HepG2 (cell line): ENCODE measurements around the gene ITCH. TPM values are rescaled to one million over a fixed set of nuclear protein-coding genes. Genes with fewer than 3 reads are reported as not detected.

Experiments used
- ATAC-seq: fragments of 200-7000 bp; cut with Tn5 transposase; 3 replicates; pipeline ENCODE4 v1.9.1; 2020; ENCODE audit warnings: mild to moderate bottlenecking, moderate library complexity
- BruUV-seq: library from RNA; stranded (reverse); fragments of 400-500 nt; replicated peaks from 2 replicates; lab custom pipeline; 2021; lab: Mats Ljungman, UMichigan
- CTCF ChIA-PET: fragments of 300-600 bp; formaldehyde crosslinking; extraction: SDS; loops from one replicate; lab custom pipeline; 2021; ENCODE audit warnings: low total read pairs, inconsistent platforms, low intra/inter-chr PET ratio; lab: Yijun Ruan, JAX
- POLR2A ChIA-PET: fragments of 350-600 bp; sonication (Branson Sonifier 250); formaldehyde crosslinking; loops from one replicate; lab custom pipeline; 2020; ENCODE audit warnings: antibody characterized with exemption, inconsistent platforms; lab: Yijun Ruan, JAX
- DNase-seq: peaks from one replicate; pipeline ENCODE4 v3.0.0-alpha.2; 2015; ENCODE audit warnings: low spot score
- FAIRE-seq: peaks from 3 replicates; lab custom pipeline; 2011; peaks lifted over from hg19 to GRCh38; lab: Jason Lieb, UNC
- H2AFZ ChIP-seq: one replicate; pipeline ENCODE4 v1.6.1; 2011; ENCODE audit warnings: low read length, inconsistent platforms
- H3K27ac ChIP-seq: fragments of 300-600 bp; 3 replicates; pipeline ENCODE4 v1.8.0; 2011; ENCODE audit warnings: mixed run types, mild to moderate bottlenecking, mixed read lengths, low read length, inconsistent platforms; ENCODE audit not compliant: insufficient read depth; ENCODE audit errors: extremely low read length
- H3K27me3 ChIP-seq, 2 experiments: fragments of 200-600 bp in 1 of 2; 2 replicates in 1 of 2; 3 replicates in 1 of 2; pipeline versions ENCODE4 v1.6.0 to v1.8.0; 2011; ENCODE audit warnings: low read length in 2 of 2, mild to moderate bottlenecking in 2 of 2, moderate library complexity in 2 of 2, inconsistent platforms in 1 of 2; ENCODE audit not compliant: insufficient read depth in 2 of 2, control insufficient read depth in 1 of 2
- H3K36me3 ChIP-seq, 2 experiments: fragments of 200-600 bp in 1 of 2; replicated peaks in 1 of 2; 2 replicates in 1 of 2; 3 replicates in 1 of 2; pipeline versions ENCODE4 v1.5.1 to v1.8.0; 2011; ENCODE audit warnings: low read length in 2 of 2, inconsistent platforms in 1 of 2; ENCODE audit not compliant: insufficient read depth in 2 of 2, control insufficient read depth in 1 of 2
- H3K4me1 ChIP-seq: 2 replicates; pipeline ENCODE4 v1.5.1; 2012; ENCODE audit warnings: low read length, inconsistent platforms; ENCODE audit not compliant: insufficient read depth
- H3K4me2 ChIP-seq: 2 replicates; pipeline ENCODE4 v1.6.0; 2011; ENCODE audit warnings: low read depth, low read length, inconsistent platforms
- H3K4me3 ChIP-seq, 3 experiments: fragments of 200-600 bp in 1 of 3; sonication (generic), shearing (Covaris generic) in 1 of 3; replicated peaks in 1 of 3; 2 replicates each; pipeline ENCODE4 v1.5.1; 2011 to 2016; ENCODE audit warnings: low read length in 3 of 3, inconsistent platforms in 2 of 3, low read depth in 2 of 3, mild to moderate bottlenecking in 2 of 3, control low read depth in 1 of 3, mixed read lengths in 1 of 3; ENCODE audit not compliant: insufficient read depth in 1 of 3
- H3K79me2 ChIP-seq: one replicate; pipeline ENCODE4 v1.6.1; 2011; ENCODE audit warnings: low read length, inconsistent platforms; ENCODE audit not compliant: insufficient read depth
- H3K9ac ChIP-seq: 2 replicates; pipeline ENCODE4 v1.6.0; 2011; ENCODE audit warnings: mild to moderate bottlenecking, low read depth, low read length, inconsistent platforms; ENCODE audit not compliant: insufficient read depth
- H3K9me3 ChIP-seq: 2 replicates; pipeline ENCODE4 v1.5.1; 2012; ENCODE audit warnings: mild to moderate bottlenecking, low read length
- H4K20me1 ChIP-seq: 2 replicates; pipeline ENCODE4 v1.6.0; 2011; ENCODE audit warnings: inconsistent platforms, mild to moderate bottlenecking, low read length, moderate library complexity; ENCODE audit not compliant: insufficient read depth
- EP300 ChIP-seq, 3 experiments: sonication (generic) in 1 of 3; formaldehyde crosslinking in 1 of 3; IDR thresholded peaks; 2 replicates each; pipeline versions ENCODE4 v1.5.1 to v1.6.1; 2011 to 2020; ENCODE audit warnings: low read depth in 2 of 3, low read length in 2 of 3, borderline replicate concordance in 1 of 3, improper control_type of control experiment in 1 of 3, mild to moderate bottlenecking in 1 of 3, missing genetic modification reagents in 1 of 3, moderate library complexity in 1 of 3
- HNF4G ChIP-seq, 2 experiments: sonication (generic) in 1 of 2; formaldehyde crosslinking in 1 of 2; IDR thresholded peaks; 2 replicates each; pipeline versions ENCODE4 v1.4.0 to v1.6.1; 2011 to 2020; ENCODE audit warnings: borderline replicate concordance in 2 of 2, low read depth in 2 of 2, mild to moderate bottlenecking in 2 of 2, low read length in 1 of 2, missing genetic modification reagents in 1 of 2, moderate library complexity in 1 of 2
- SCMH1 ChIP-seq: sonication (generic); formaldehyde crosslinking; IDR thresholded peaks from 2 replicates; pipeline ENCODE4 v1.9.0; 2021; ENCODE audit warnings: missing genetic modification reagents, mild to moderate bottlenecking, borderline replicate concordance
- SOX13 ChIP-seq, 3 experiments: fragments of 450-650 bp in 1 of 3; sonication (generic) in 1 of 3; formaldehyde crosslinking in 1 of 3; IDR thresholded peaks in 2 of 3; conservative IDR thresholded peaks in 1 of 3; 2 replicates each; pipeline versions ENCODE4 v1.5.0 to v1.6.1; 2016 to 2020; ENCODE audit warnings: antibody characterized with exemption in 1 of 3, mild to moderate bottlenecking in 1 of 3, missing compliant biosample characterization in 1 of 3, missing genetic modification reagents in 1 of 3, moderate library complexity in 1 of 3
- TBX2 ChIP-seq: sonication (generic); formaldehyde crosslinking; IDR thresholded peaks from 2 replicates; pipeline ENCODE4 v1.5.0; 2020; ENCODE audit warnings: missing genetic modification reagents, mild to moderate bottlenecking, borderline replicate concordance
- THAP11 ChIP-seq: IDR thresholded peaks from 2 replicates; pipeline ENCODE4 v1.6.1; 2016; ENCODE audit warnings: missing biosample characterization, missing genetic modification reagents
- UBTF ChIP-seq: sonication (generic); formaldehyde crosslinking; IDR thresholded peaks from 2 replicates; pipeline ENCODE4 v1.4.0; 2020; ENCODE audit warnings: mild to moderate bottlenecking, missing genetic modification reagents
- ZBTB2 ChIP-seq: sonication (generic); formaldehyde crosslinking; IDR thresholded peaks from 2 replicates; pipeline ENCODE4 v1.8.0; 2022; ENCODE audit warnings: low read depth, missing genetic modification reagents
- ZNF263 ChIP-seq: sonication (generic); formaldehyde crosslinking; IDR thresholded peaks from 2 replicates; pipeline ENCODE4 v1.4.0; 2020; ENCODE audit warnings: missing genetic modification reagents
- ZNF441 ChIP-seq: sonication (generic); formaldehyde crosslinking; IDR thresholded peaks from 2 replicates; pipeline ENCODE4 v1.7.0; 2021; ENCODE audit warnings: missing genetic modification reagents, borderline replicate concordance
- ZNF883 ChIP-seq: sonication (generic); formaldehyde crosslinking; IDR thresholded peaks from 2 replicates; pipeline ENCODE4 v1.5.1; 2020; ENCODE audit warnings: mild to moderate bottlenecking, missing genetic modification reagents; ENCODE audit errors: not compliant biosample characterization
- WGBS: methylation state at CpG from one replicate; pipeline ENCODE4 v1.1.6; 2017; ENCODE audit warnings: low lambda C conversion rate; 5-methylcytosine and 5-hydroxymethylcytosine counted together
- in situ Hi-C: cut with HindIII; loops from 2 replicates; pipeline ENCODE4 v1.10.0; 2017; ENCODE audit warnings: low pct_unique_long_range_greater_than_20kb; ENCODE audit not compliant: extremely low pct_ligation_motif_present
- intact Hi-C: fragments of 100-400 bp; cut with micrococcal nuclease; formaldehyde crosslinking; loops from one replicate; pipeline ENCODE4 v1.10.0; 2022; ENCODE audit not compliant: unreplicated experiment
- polyA plus RNA-seq, 8 experiments: library from polyadenylated mRNA; depleted of rRNA in 3 of 8; stranded (reverse) in 7 of 8; unstranded in 1 of 8; fragments of >200 nt; fragmentation: Illumina TruSeq in 4 of 8; extraction: Trizol in 4 of 8; gene quantifications; 2 replicates each; pipeline versions ENCODE4 v1.2.1 to v1.2.3, GENCODE V29; 2011 to 2016; ENCODE audit warnings: low read depth in 4 of 8, missing spikeins in 1 of 8, mixed read lengths in 1 of 8; ENCODE audit not compliant: insufficient read depth in 1 of 8
- total RNA-seq, 5 experiments: library from RNA; depleted of rRNA; stranded (reverse); fragments of >200 nt; fragmentation: Illumina TruSeq; extraction: Trizol; gene quantifications; 2 replicates each; pipeline ENCODE4 v1.2.3, GENCODE V29; 2016; ENCODE audit warnings: low read depth in 1 of 5
- TF ChIP-seq, protein P1 (sequence below): sonication (generic); formaldehyde crosslinking; IDR thresholded peaks from 2 replicates; pipeline ENCODE4 v1.5.1; 2020; ENCODE audit warnings: missing genetic modification reagents, mild to moderate bottlenecking, borderline replicate concordance
- TF ChIP-seq, protein P2 (sequence below): sonication (generic); formaldehyde crosslinking; IDR thresholded peaks from 2 replicates; pipeline ENCODE4 v1.5.1; 2020; ENCODE audit warnings: mild to moderate bottlenecking, missing genetic modification reagents, moderate library complexity

Gene ITCH
- total and polyA plus RNA-seq, 2 of the 13 experiments (the other 11 are each of a cell fraction or from before 2014, with no cell fraction given): 20.5 to 112 TPM

DNA sequence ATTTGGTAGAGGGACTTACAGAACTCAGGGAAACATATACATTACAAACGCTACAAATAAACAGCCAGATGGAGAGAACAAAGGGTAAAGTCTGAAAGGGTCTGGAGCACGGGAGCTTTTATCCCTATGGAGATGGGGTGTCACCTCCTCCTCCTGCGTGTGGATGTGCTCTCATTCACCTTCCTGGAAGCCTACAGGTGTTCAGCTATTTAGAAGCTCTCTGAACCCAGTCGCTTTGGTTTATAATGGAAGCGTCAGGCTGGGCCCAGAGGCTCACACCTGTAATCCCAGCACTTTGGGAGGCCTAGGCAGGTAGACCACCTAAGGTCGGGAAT lies 17.7 kb upstream of the ITCH start:
- no TSS peak for BruUV-seq
- peak; percentile 15; the same call in 1 of the 2 replicates for TF ChIP-seq HNF4G (IDR thresholded peaks at IDR 0.05; ENCODE audit: borderline replicate concordance, low read depth, low read length)
- no peak for TF ChIP-seq HNF4G (CRISPR knock-in tag; IDR thresholded peaks at IDR 0.05; ENCODE audit: borderline replicate concordance, low read depth)
- no peak for TF ChIP-seq ZBTB2 (CRISPR knock-in tag)
- TF ChIP-seq ZNF441 (CRISPR knock-in tag): no peak
- TF ChIP-seq EP300 (IDR thresholded peaks at IDR 0.05; ENCODE audit: low read depth in 2 of 2, low read length in 2 of 2): no peak; a peak in 1 of 4 replicates
- TF ChIP-seq EP300 (CRISPR knock-in tag; IDR thresholded peaks at IDR 0.05; ENCODE audit: borderline replicate concordance): no peak
- TF ChIP-seq ZNF263: peak; percentile 81
- TF ChIP-seq THAP11 (CRISPR knock-in tag): no peak
- TF ChIP-seq UBTF (CRISPR knock-in tag): no peak
- TF ChIP-seq TBX2 (CRISPR knock-in tag): 0 out of 2 replicates have a peak, but pooled peaks have one; percentile 17
- TF ChIP-seq SOX13 (IDR thresholded peaks at IDR 0.05): no peak
- 0 out of 4 replicates have a peak, but pooled peaks of 1 of the 2 experiments have one; percentile 14 for TF ChIP-seq SOX13 (CRISPR knock-in tag; conservative IDR thresholded peaks at IDR 0.05 in 1 of 2, IDR thresholded peaks at IDR 0.05 in 1 of 2)
- TF ChIP-seq ZNF883 (CRISPR knock-in tag): peak; percentile 38
- TF ChIP-seq, protein P1, sequence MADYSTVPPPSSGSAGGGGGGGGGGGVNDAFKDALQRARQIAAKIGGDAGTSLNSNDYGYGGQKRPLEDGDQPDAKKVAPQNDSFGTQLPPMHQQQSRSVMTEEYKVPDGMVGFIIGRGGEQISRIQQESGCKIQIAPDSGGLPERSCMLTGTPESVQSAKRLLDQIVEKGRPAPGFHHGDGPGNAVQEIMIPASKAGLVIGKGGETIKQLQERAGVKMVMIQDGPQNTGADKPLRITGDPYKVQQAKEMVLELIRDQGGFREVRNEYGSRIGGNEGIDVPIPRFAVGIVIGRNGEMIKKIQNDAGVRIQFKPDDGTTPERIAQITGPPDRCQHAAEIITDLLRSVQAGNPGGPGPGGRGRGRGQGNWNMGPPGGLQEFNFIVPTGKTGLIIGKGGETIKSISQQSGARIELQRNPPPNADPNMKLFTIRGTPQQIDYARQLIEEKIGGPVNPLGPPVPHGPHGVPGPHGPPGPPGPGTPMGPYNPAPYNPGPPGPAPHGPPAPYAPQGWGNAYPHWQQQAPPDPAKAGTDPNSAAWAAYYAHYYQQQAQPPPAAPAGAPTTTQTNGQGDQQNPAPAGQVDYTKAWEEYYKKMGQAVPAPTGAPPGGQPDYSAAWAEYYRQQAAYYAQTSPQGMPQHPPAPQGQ: 0 out of 2 replicates have a peak, but pooled peaks have one; percentile 18
- TF ChIP-seq, protein P2, sequence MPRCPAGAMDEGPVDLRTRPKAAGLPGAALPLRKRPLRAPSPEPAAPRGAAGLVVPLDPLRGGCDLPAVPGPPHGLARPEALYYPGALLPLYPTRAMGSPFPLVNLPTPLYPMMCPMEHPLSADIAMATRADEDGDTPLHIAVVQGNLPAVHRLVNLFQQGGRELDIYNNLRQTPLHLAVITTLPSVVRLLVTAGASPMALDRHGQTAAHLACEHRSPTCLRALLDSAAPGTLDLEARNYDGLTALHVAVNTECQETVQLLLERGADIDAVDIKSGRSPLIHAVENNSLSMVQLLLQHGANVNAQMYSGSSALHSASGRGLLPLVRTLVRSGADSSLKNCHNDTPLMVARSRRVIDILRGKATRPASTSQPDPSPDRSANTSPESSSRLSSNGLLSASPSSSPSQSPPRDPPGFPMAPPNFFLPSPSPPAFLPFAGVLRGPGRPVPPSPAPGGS (CRISPR knock-in tag): peak; percentile 34; the same call in 1 of the 2 replicates
- TF ChIP-seq SCMH1 (CRISPR knock-in tag): no peak

More for the DNA sequence above, 17.7 kb upstream of the ITCH start:
- Histone ChIP-seq H3K9ac (no peak overlapping the region), H3K79me2 (no peaks in the 10 kb centered on the region), H3K4me1 (peaks cover 72% of the 10 kb centered on the region), H3K36me3 (no peaks in the 10 kb centered on the region), H3K9me3 (no peaks in the 10 kb centered on the region), H3K4me2 (peak overlapping the region; percentile 75), H4K20me1 (no peaks in the 10 kb centered on the region), H3K4me3 (no peak overlapping the region), H3K27me3 (no peaks in the 10 kb centered on the region), H3K27ac (no peak overlapping the region), H2AFZ (no peak overlapping the region)
- ATAC-seq (peak; percentile 36), FAIRE-seq (no peak), DNase-seq (no peak)
- CTCF ChIA-PET: no interaction called here
- intact Hi-C loops (loop anchor here (2.0 kb wide), 1 partner anchor 17 kb away; the partner anchor contains the start of gene ITCH), in situ Hi-C loops (no loop called here)
- POLR2A ChIA-PET: interaction anchor here (1.3 to 4.5 kb wide), 4 partner anchors 10 to 34 kb away, joined by 3 to 46 read pairs (median 15); partner anchors contain the start of gene ITCH
- WGBS: 28% methylated on average over 6 of the region's 6 CpGs
